ENCODE results near the gene CRLF2. TPM values are rescaled to one million over a fixed set of nuclear protein-coding genes. Genes with fewer than 3 reads are reported as not detected.
"Not testable (repeated sequence)": the region's sequence is repeated elsewhere in the genome, so short reads cannot be mapped to it uniquely, and the experiment has no call there.

CRLF2 gene
- total RNA-seq, 2 donors from 2014 or later, result not detected

GRCh38 chrX:1172496-1172895, 40.0 kb downstream of the CRLF2 start:
- Histone ChIP-seq H3K27ac (no peak overlapping the region), H3K4me1 (no peaks in the 10 kb centered on the region), H3K27me3 (no peaks in the 10 kb centered on the region), H3K36me3 (replicated peaks in 1 of 2; ENCODE audit: insufficient read depth in 1 of 2, low read depth in 2 of 2) (no peaks in the 10 kb centered on the region), H3K9me3 (no peaks in the 10 kb centered on the region), H3K4me3 (no peak overlapping the region)
- intact Hi-C loops (cut with DNase I), result no loop called here
- no peak for ATAC-seq
- 23 to 30% methylated on average over 13 of the region's 13 CpGs for WGBS, 2 donors
- TF ChIP-seq POLR2A (IDR thresholded peaks at IDR 0.05), result no peak
- no peak for TF ChIP-seq CTCF (IDR thresholded peaks at IDR 0.05)
- no peak for DNase-seq

- H3K4me1 ChIP-seq; H3K9me3 ChIP-seq; H3K36me3 ChIP-seq (replicated peaks in 1 of 2; ENCODE audit: insufficient read depth in 1 of 2, low read depth in 2 of 2); intact Hi-C loops (cut with DNase I); H3K27me3 ChIP-seq; ATAC-seq; H3K27ac ChIP-seq; H3K4me3 ChIP-seq; DNase-seq: not testable (repeated sequence)
- WGBS, 2 donors, result 37 to 57% methylated on average over 13 of the region's 13 CpGs
Measured at GRCh38 chrX:1171915-1172314, 40.5 kb downstream of the CRLF2 start.

GRCh38 chrX:1170243-1170642, 42.2 kb downstream of the CRLF2 start:
- Histone ChIP-seq H3K36me3 (replicated peaks in 1 of 2; ENCODE audit: insufficient read depth in 1 of 2, low read depth in 2 of 2) (no peaks in the 10 kb centered on the region), H3K4me3 (no peak overlapping the region), H3K9me3 (no peaks in the 10 kb centered on the region), H3K27me3 (no peaks in the 10 kb centered on the region), H3K27ac (no peak overlapping the region), H3K4me1 (no peaks in the 10 kb centered on the region)
- intact Hi-C loops (cut with DNase I), result no loop called here
- TF ChIP-seq POLR2A (IDR thresholded peaks at IDR 0.05) (no peak), CTCF (IDR thresholded peaks at IDR 0.05) (no peak)
- DNase-seq (no peak), ATAC-seq (no peak)
- 50 to 73% methylated on average over 11 of the region's 11 CpGs for WGBS, 2 donors

GRCh38 chrX:1169189-1169588, 43.3 kb downstream of the CRLF2 start:
- no peak overlapping the region for H3K4me3 ChIP-seq
- H3K36me3 ChIP-seq (replicated peaks in 1 of 2; ENCODE audit: insufficient read depth in 1 of 2, low read depth in 2 of 2), result no peaks in the 10 kb centered on the region
- TF ChIP-seq POLR2A (IDR thresholded peaks at IDR 0.05) (no peak), CTCF (IDR thresholded peaks at IDR 0.05) (no peak)
- H3K9me3 ChIP-seq, result no peaks in the 10 kb centered on the region
- 58 to 76% methylated on average over 7 of the region's 7 CpGs for WGBS, 2 donors
- DNase-seq (no peak), ATAC-seq (no peak)
- intact Hi-C loops (cut with DNase I), result no loop called here
- H3K27ac ChIP-seq, result no peak overlapping the region
- no peaks in the 10 kb centered on the region for H3K4me1 ChIP-seq
- H3K27me3 ChIP-seq, result no peaks in the 10 kb centered on the region

- Histone ChIP-seq H3K36me3 (replicated peaks in 1 of 2; ENCODE audit: insufficient read depth in 1 of 2, low read depth in 2 of 2) (no peaks in the 10 kb centered on the region), H3K27me3 (no peaks in the 10 kb centered on the region), H3K4me3 (no peak overlapping the region), H3K9me3 (no peaks in the 10 kb centered on the region), H3K27ac (no peak overlapping the region), H3K4me1 (no peaks in the 10 kb centered on the region)
- ATAC-seq, result no peak
- TF ChIP-seq CTCF (IDR thresholded peaks at IDR 0.05), result no peak
- TF ChIP-seq POLR2A (IDR thresholded peaks at IDR 0.05), result no peak
- intact Hi-C loops (cut with DNase I), result no loop called here
- DNase-seq, result no peak
- WGBS, 2 donors, result 70 to 86% methylated on average over 3 of the region's 3 CpGs
Measured at GRCh38 chrX:1167918-1168481, 44.4 kb downstream of the CRLF2 start.
